Measurements from ENCODE around the gene KCNQ2. TPM values are rescaled to one million over a fixed set of nuclear protein-coding genes. Genes with fewer than 3 reads are reported as not detected.

KCNQ2 gene
- total RNA-seq, 1 donor = 0.36 TPM

GRCh38 chr20:63394920-63395455 lies 77.5 kb downstream of the KCNQ2 start:
- Histone ChIP-seq H3K79me2 (ENCODE audit: insufficient read depth, low read length) (no peaks in the 10 kb centered on the region), H2AFZ (ENCODE audit: low read length) (no peak overlapping the region), H3K36me3 (ENCODE audit: insufficient read depth, low read length) (no peaks in the 10 kb centered on the region), H3K27ac (ENCODE audit: low read depth, low read length) (no peak overlapping the region), H4K20me1 (ENCODE audit: insufficient read depth, low read length) (no peaks in the 10 kb centered on the region), H3K4me1 (ENCODE audit: insufficient read depth, low read length) (no peaks in the 10 kb centered on the region), H3K9me3 (ENCODE audit: low read depth, low read length) (no peaks in the 10 kb centered on the region), H3K4me2 (ENCODE audit: insufficient read depth, low read length) (no peak overlapping the region), H3K27me3 (ENCODE audit: insufficient read depth, low read length) (no peaks in the 10 kb centered on the region), H3K4me3 (ENCODE audit: insufficient read depth, low read length) (no peak overlapping the region)
- no peak for DNase-seq (ENCODE audit: insufficient read length, low spot score, missing footprints)
- TF ChIP-seq, protein P1, sequence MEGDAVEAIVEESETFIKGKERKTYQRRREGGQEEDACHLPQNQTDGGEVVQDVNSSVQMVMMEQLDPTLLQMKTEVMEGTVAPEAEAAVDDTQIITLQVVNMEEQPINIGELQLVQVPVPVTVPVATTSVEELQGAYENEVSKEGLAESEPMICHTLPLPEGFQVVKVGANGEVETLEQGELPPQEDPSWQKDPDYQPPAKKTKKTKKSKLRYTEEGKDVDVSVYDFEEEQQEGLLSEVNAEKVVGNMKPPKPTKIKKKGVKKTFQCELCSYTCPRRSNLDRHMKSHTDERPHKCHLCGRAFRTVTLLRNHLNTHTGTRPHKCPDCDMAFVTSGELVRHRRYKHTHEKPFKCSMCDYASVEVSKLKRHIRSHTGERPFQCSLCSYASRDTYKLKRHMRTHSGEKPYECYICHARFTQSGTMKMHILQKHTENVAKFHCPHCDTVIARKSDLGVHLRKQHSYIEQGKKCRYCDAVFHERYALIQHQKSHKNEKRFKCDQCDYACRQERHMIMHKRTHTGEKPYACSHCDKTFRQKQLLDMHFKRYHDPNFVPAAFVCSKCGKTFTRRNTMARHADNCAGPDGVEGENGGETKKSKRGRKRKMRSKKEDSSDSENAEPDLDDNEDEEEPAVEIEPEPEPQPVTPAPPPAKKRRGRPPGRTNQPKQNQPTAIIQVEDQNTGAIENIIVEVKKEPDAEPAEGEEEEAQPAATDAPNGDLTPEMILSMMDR (IDR thresholded peaks at IDR 0.05; ENCODE audit: extremely low read depth, low read depth, low read length) = no peak

DNA sequence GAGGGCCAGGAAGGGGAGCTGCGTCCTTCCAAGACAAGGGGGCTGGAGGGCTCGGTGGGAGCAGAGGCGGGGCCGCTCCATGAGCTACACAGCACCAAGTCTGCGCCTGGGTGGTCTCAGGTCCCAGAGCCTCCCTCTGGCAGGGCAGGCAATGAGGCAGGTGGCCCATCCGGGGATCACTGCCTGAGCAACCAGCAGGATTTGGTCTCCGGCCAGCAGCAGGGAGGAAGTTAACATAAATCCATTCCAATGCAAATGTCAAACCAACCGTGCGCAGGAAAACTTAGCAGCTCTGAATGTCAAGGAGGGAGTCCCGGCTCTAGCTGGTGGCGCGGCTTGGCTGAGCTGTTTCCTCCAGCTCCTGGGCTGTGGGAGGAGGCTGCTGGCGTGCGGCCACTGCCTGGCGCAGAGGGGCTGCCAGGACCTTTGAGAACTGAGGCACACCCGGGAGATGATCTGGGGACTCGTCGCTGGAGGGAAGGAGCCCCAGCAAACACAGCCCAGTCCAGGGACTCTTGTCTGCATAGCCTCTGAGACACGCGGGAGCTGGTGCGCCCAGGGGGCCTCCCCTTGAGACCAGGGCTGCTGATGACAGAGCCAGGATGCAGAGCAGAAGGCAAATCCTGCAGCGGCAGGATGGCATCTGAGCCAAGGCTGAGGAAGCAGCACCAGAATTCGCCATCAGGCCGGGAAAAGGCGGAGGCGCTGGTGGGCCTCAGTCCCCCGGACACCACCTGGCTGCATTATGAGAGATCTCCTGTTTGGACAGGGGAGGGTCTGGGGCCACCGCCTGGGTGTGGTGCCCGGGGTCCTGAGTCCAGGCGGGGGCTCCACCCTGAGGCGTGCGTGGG lies 78.2 kb downstream of the KCNQ2 start:
- Histone ChIP-seq H2AFZ (ENCODE audit: low read length) (no peak overlapping the region), H3K27me3 (ENCODE audit: insufficient read depth, low read length) (no peaks in the 10 kb centered on the region), H3K36me3 (ENCODE audit: insufficient read depth, low read length) (no peaks in the 10 kb centered on the region), H3K4me1 (ENCODE audit: insufficient read depth, low read length) (no peaks in the 10 kb centered on the region), H3K79me2 (ENCODE audit: insufficient read depth, low read length) (no peaks in the 10 kb centered on the region), H3K9me3 (ENCODE audit: low read depth, low read length) (no peaks in the 10 kb centered on the region), H3K27ac (ENCODE audit: low read depth, low read length) (no peak overlapping the region), H3K4me2 (ENCODE audit: insufficient read depth, low read length) (no peak overlapping the region), H4K20me1 (ENCODE audit: insufficient read depth, low read length) (no peaks in the 10 kb centered on the region), H3K4me3 (ENCODE audit: insufficient read depth, low read length) (no peak overlapping the region)
- no peak for DNase-seq (ENCODE audit: insufficient read length, low spot score, missing footprints)
- TF ChIP-seq, protein P1 (IDR thresholded peaks at IDR 0.05; ENCODE audit: extremely low read depth, low read depth, low read length) = no peak

DNA sequence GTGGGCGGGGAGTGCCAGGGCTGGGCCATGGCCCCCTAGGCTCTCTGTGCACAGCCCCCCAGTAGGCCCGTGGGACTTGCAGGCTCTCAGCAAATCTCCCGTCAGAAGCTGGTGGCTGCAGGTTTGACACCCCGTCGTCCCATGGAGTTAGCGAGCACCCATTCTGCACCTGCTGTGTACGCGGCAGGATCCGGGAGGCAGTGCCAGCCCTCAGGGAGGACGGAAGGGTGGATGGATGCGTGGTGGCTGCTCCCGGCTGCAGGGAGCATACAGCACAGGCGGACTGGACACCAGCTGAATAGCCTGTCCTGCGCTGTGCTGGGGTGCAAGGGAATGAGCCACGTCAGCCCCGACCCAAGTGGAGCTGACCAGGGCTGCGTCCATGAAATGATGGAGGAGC lies 78.9 kb downstream of the KCNQ2 start:
- TF ChIP-seq, protein P1 (IDR thresholded peaks at IDR 0.05; ENCODE audit: extremely low read depth, low read depth, low read length) = no peak
- Histone ChIP-seq H3K27ac (ENCODE audit: low read depth, low read length) (no peak overlapping the region), H2AFZ (ENCODE audit: low read length) (no peak overlapping the region), H3K4me3 (ENCODE audit: insufficient read depth, low read length) (no peak overlapping the region), H3K79me2 (ENCODE audit: insufficient read depth, low read length) (no peaks in the 10 kb centered on the region), H3K4me2 (ENCODE audit: insufficient read depth, low read length) (no peak overlapping the region), H3K4me1 (ENCODE audit: insufficient read depth, low read length) (no peaks in the 10 kb centered on the region), H3K9me3 (ENCODE audit: low read depth, low read length) (no peaks in the 10 kb centered on the region), H3K36me3 (ENCODE audit: insufficient read depth, low read length) (no peaks in the 10 kb centered on the region), H3K27me3 (ENCODE audit: insufficient read depth, low read length) (no peaks in the 10 kb centered on the region), H4K20me1 (ENCODE audit: insufficient read depth, low read length) (no peaks in the 10 kb centered on the region)
- DNase-seq (ENCODE audit: insufficient read length, low spot score, missing footprints) = no peak

Data from osteoblast (primary cell).